Measurements from ENCODE around the gene SLU7.
A peak's percentile ranks its signal among the peaks of the same experiment; 100 is the strongest.

- TF ChIP-seq CTCF (IDR thresholded peaks at IDR 0.05; ENCODE audit: poor library complexity, severe bottlenecking) (no peak), POLR2AphosphoS5 (IDR thresholded peaks at IDR 0.05) (peak; percentile 34), EZH2 (IDR thresholded peaks at IDR 0.05; ENCODE audit: borderline replicate concordance, insufficient read depth, low read length, poor library complexity, severe bottlenecking) (no peak), EP300 (conservative IDR thresholded peaks at IDR 0.05; ENCODE audit: poor library complexity, severe bottlenecking) (no peak), REST (IDR thresholded peaks at IDR 0.05; ENCODE audit: borderline replicate concordance) (no peak)
Observed at GRCh38 chr5:160421625-160422258, 2.9 kb upstream of the SLU7 start, which contains the start of gene PTTG1.
